IMR-90 (cell line): ENCODE measurements around the gene AANAT. TPM values are rescaled to one million over a fixed set of nuclear protein-coding genes. Genes with fewer than 3 reads are reported as not detected.

Experiments used
- ATAC-seq: fragments of 200-7000 bp; cut with Tn5 transposase; 2 replicates; pipeline ENCODE4 v1.9.1; 2020; ENCODE audit warnings: low read depth, mild to moderate bottlenecking, moderate library complexity
- BruUV-seq: library from RNA; stranded (reverse); fragments of 400-500 nt; replicated peaks from 2 replicates; lab custom pipeline; 2021; lab: Mats Ljungman, UMichigan
- CTCF ChIA-PET: fragments of 300-600 bp; formaldehyde crosslinking; extraction: SDS; loops from one replicate; lab custom pipeline; 2021; ENCODE audit warnings: antibody characterized with exemption; lab: Yijun Ruan, JAX
- POLR2A ChIA-PET: fragments of 300-600 bp; sonication (Branson Sonifier 250); formaldehyde crosslinking; loops from one replicate; lab custom pipeline; 2022; ENCODE audit warnings: antibody characterized with exemption; ENCODE audit not compliant: unreplicated experiment; lab: Charles Lee
- DNase-seq: peaks from one replicate; pipeline ENCODE4 v3.0.0; 2013
- H2AFZ ChIP-seq: replicated peaks from 2 replicates; pipeline ENCODE3; 2013; ENCODE audit warnings: low read length, mild to moderate bottlenecking; ENCODE audit not compliant: poor library complexity
- H2AK5ac ChIP-seq: 2 replicates; pipeline ENCODE4 v1.6.1; 2013; ENCODE audit warnings: low read depth, low read length, inconsistent platforms
- H2AK9ac ChIP-seq: replicated peaks from 2 replicates; pipeline ENCODE3; 2013; ENCODE audit warnings: mild to moderate bottlenecking, low read depth, low read length, moderate library complexity; ENCODE audit not compliant: poor library complexity
- H2BK120ac ChIP-seq: 2 replicates; pipeline ENCODE4 v1.6.1; 2013; ENCODE audit warnings: low read depth, low read length, inconsistent platforms
- H2BK15ac ChIP-seq: 3 replicates; pipeline ENCODE4 v1.6.1; 2013; ENCODE audit warnings: low read depth, low read length, inconsistent platforms
- H2BK20ac ChIP-seq: 2 replicates; pipeline ENCODE4 v1.6.1; 2013; ENCODE audit warnings: low read depth, mild to moderate bottlenecking, inconsistent platforms, low read length, moderate library complexity
- H2BK5ac ChIP-seq: 2 replicates; pipeline ENCODE4 v1.6.1; 2013; ENCODE audit warnings: mild to moderate bottlenecking, low read depth, low read length, inconsistent platforms; ENCODE audit not compliant: poor library complexity, severe bottlenecking
- H3K14ac ChIP-seq: replicated peaks from 2 replicates; pipeline ENCODE4 v1.6.1; 2013; ENCODE audit warnings: low read depth, low read length, inconsistent platforms
- H3K18ac ChIP-seq: 2 replicates; pipeline ENCODE4 v1.6.1; 2013; ENCODE audit warnings: low read depth, low read length, control low read depth
- H3K23ac ChIP-seq: 2 replicates; pipeline ENCODE4 v1.6.1; 2013; ENCODE audit warnings: low read depth, low read length, inconsistent platforms
- H3K27ac ChIP-seq: 2 replicates; pipeline ENCODE4 v1.5.1; 2013; ENCODE audit warnings: mild to moderate bottlenecking, control low read depth, low read length; ENCODE audit not compliant: insufficient read depth
- H3K27me3 ChIP-seq: 2 replicates; pipeline ENCODE4 v1.6.1; 2013; ENCODE audit warnings: low read length; ENCODE audit not compliant: control insufficient read depth, insufficient read depth
- H3K36me3 ChIP-seq: 2 replicates; pipeline ENCODE4 v1.6.1; 2013; ENCODE audit warnings: low read length, mixed read lengths; ENCODE audit not compliant: control insufficient read depth, insufficient read depth
- H3K4ac ChIP-seq: 2 replicates; pipeline ENCODE4 v1.6.1; 2013; ENCODE audit warnings: low read depth, low read length, inconsistent platforms
- H3K4me1 ChIP-seq: 2 replicates; pipeline ENCODE4 v1.6.1; 2013; ENCODE audit warnings: low read length, mixed read lengths; ENCODE audit not compliant: control insufficient read depth, insufficient read depth
- H3K4me2 ChIP-seq: 2 replicates; pipeline ENCODE4 v1.6.1; 2013; ENCODE audit warnings: low read depth, mild to moderate bottlenecking, control low read depth, low read length, moderate library complexity
- H3K4me3 ChIP-seq: 2 replicates; pipeline ENCODE4 v1.5.1; 2013; ENCODE audit warnings: low read depth, mild to moderate bottlenecking, control low read depth, low read length, moderate library complexity; ENCODE audit not compliant: insufficient read depth
- H3K56ac ChIP-seq: 2 replicates; pipeline ENCODE4 v1.6.1; 2013; ENCODE audit warnings: low read length, inconsistent platforms; ENCODE audit not compliant: insufficient read depth; ENCODE audit errors: extremely low read depth
- H3K79me1 ChIP-seq, 2 experiments: 2 replicates each; pipeline ENCODE4 v1.6.1; 2013; ENCODE audit warnings: low read length in 2 of 2, inconsistent platforms in 1 of 2, low read depth in 1 of 2
- H3K9ac ChIP-seq: 2 replicates; pipeline ENCODE4 v1.6.1; 2013; ENCODE audit warnings: low read depth, low read length, control low read depth
- H3K9me1 ChIP-seq: 2 replicates; pipeline ENCODE4 v1.6.1; 2013; ENCODE audit warnings: low read length, inconsistent platforms; ENCODE audit not compliant: insufficient read depth
- H3K9me3 ChIP-seq: 2 replicates; pipeline ENCODE4 v1.6.1; 2013; ENCODE audit warnings: low read length; ENCODE audit not compliant: control insufficient read depth, insufficient read depth
- H4K20me1 ChIP-seq: 2 replicates; pipeline ENCODE4 v1.6.1; 2013; ENCODE audit warnings: low read length, inconsistent platforms; ENCODE audit not compliant: insufficient read depth
- H4K5ac ChIP-seq: 2 replicates; pipeline ENCODE4 v1.6.1; 2013; ENCODE audit warnings: mild to moderate bottlenecking, low read depth, low read length, control low read depth
- H4K8ac ChIP-seq, 2 experiments: 2 replicates each; pipeline ENCODE4 v1.6.1; 2013; ENCODE audit warnings: low read depth in 2 of 2, low read length in 2 of 2, control low read depth in 1 of 2, inconsistent platforms in 1 of 2
- H4K91ac ChIP-seq: 2 replicates; pipeline ENCODE4 v1.6.1; 2013; ENCODE audit warnings: low read depth, low read length, inconsistent platforms; ENCODE audit not compliant: insufficient read depth
- BHLHE40 ChIP-seq: fragments of 150-350 bp; IDR thresholded peaks from 2 replicates; pipeline ENCODE4 v1.6.1; 2016; ENCODE audit warnings: mild to moderate bottlenecking, low read depth, low read length
- CEBPB ChIP-seq: IDR thresholded peaks from 2 replicates; pipeline ENCODE4 v1.6.1; 2012; ENCODE audit warnings: low read depth, low read length, improper control_type of control experiment
- CHD1 ChIP-seq: IDR thresholded peaks from 2 replicates; pipeline ENCODE4 v1.6.1; 2012; ENCODE audit warnings: low read depth, low read length, improper control_type of control experiment
- CTCF ChIP-seq: conservative IDR thresholded peaks from 2 replicates; pipeline ENCODE4 v1.5.1; 2012; ENCODE audit warnings: mild to moderate bottlenecking, low read depth, low read length, improper control_type of control experiment
- ELK1 ChIP-seq: fragments of 150-350 bp; IDR thresholded peaks from 2 replicates; pipeline ENCODE4 v1.6.1; 2016; ENCODE audit warnings: low read depth, mild to moderate bottlenecking, low read length, moderate library complexity, borderline replicate concordance
- FOS ChIP-seq: fragments of 150-350 bp; IDR thresholded peaks from 2 replicates; pipeline ENCODE4 v1.6.1; 2016; ENCODE audit warnings: low read depth, low read length
- MAFK ChIP-seq: IDR thresholded peaks from 2 replicates; pipeline ENCODE4 v1.6.1; 2012; ENCODE audit warnings: low read depth, low read length, improper control_type of control experiment
- MAZ ChIP-seq: IDR thresholded peaks from 2 replicates; pipeline ENCODE4 v1.6.1; 2012; ENCODE audit warnings: low read depth, mild to moderate bottlenecking, low read length, improper control_type of control experiment, moderate library complexity, borderline replicate concordance
- POLR2A ChIP-seq: IDR thresholded peaks from 2 replicates; pipeline ENCODE4 v1.6.1; 2012; ENCODE audit warnings: mild to moderate bottlenecking, low read depth, low read length
- RAD21 ChIP-seq: IDR thresholded peaks from 2 replicates; pipeline ENCODE4 v1.6.1; 2012; ENCODE audit warnings: low read length, improper control_type of control experiment
- RCOR1 ChIP-seq: IDR thresholded peaks from 2 replicates; pipeline ENCODE4 v1.6.1; 2012; ENCODE audit warnings: mild to moderate bottlenecking, low read length, improper control_type of control experiment; ENCODE audit not compliant: insufficient replicate concordance
- RFX5 ChIP-seq: IDR thresholded peaks from 2 replicates; pipeline ENCODE4 v1.8.0; 2012; ENCODE audit warnings: low read depth, mild to moderate bottlenecking, low read length, moderate library complexity
- SMC3 ChIP-seq: fragments of 150-350 bp; IDR thresholded peaks from 2 replicates; pipeline ENCODE4 v1.6.1; 2016; ENCODE audit warnings: low read depth, mild to moderate bottlenecking, antibody characterized with exemption, low read length, moderate library complexity
- whole genome bisulfite sequencing, 2 experiments: methylation state at CpG; one replicate each; pipeline versions ENCODE4 v1.1.5 to v1.1.7; 2013; ENCODE audit warnings: missing lambda C conversion rate in 2 of 2; ENCODE audit not compliant: insufficient read length in 1 of 2; ENCODE audit errors: extremely low coverage in 2 of 2; 5-methylcytosine and 5-hydroxymethylcytosine counted together
- dilution Hi-C: fragments of 300-500 bp; cut with HindIII; formaldehyde crosslinking; loops from one replicate; pipeline ENCODE4 v1.14.3; 2018; ENCODE audit warnings: low sequenced_read_pairs; ENCODE audit not compliant: unreplicated experiment
- in situ Hi-C: fragments of 300-500 bp; cut with MboI; formaldehyde crosslinking; loops from 3 replicates; pipeline ENCODE4 v1.14.3; 2019; ENCODE audit warnings: low sequenced_read_pairs, inconsistent platforms, mixed read lengths
- intact Hi-C: fragments of 100-400 bp; cut with micrococcal nuclease; formaldehyde crosslinking; loops from 2 replicates; pipeline ENCODE4 v1.10.0; 2022
- polyA plus RNA-seq, 3 experiments: library from polyadenylated mRNA; depleted of rRNA; stranded (reverse); fragments of >200 nt; gene quantifications; 2 replicates each; pipeline ENCODE4 v1.2.3, GENCODE V29; 2012; ENCODE audit warnings: low replicate concordance in 1 of 3
- total RNA-seq: library from RNA; depleted of rRNA; stranded (reverse); fragments of >200 nt; gene quantifications from 2 replicates; pipeline ENCODE4 v1.2.3, GENCODE V29; 2012

AANAT gene
- total and polyA plus RNA-seq, 2 of the 4 experiments (the other 2 are of a cell fraction), result 0.21 TPM; not detected in 1

GRCh38 chr17:76449126-76449525 is 18.3 kb upstream of the AANAT start:
- Histone ChIP-seq H3K18ac (no peak overlapping the region), H3K36me3 (no peaks in the 10 kb centered on the region), H3K4me3 (no peak overlapping the region), H2AFZ (no peak overlapping the region), H4K5ac (no peak overlapping the region), H3K27ac (no peak overlapping the region), H4K8ac (no peak overlapping the region), H2AK5ac (peak overlapping the region; percentile 32; the same call in 1 of the 2 replicates), H4K91ac (no peak overlapping the region), H3K14ac (no peak overlapping the region), H3K4me1 (peaks cover 37% of the 10 kb centered on the region), H3K9me1 (peaks cover 45% of the 10 kb centered on the region), H2BK15ac (no peak overlapping the region), H3K9ac (no peak overlapping the region), H3K27me3 (no peaks in the 10 kb centered on the region), H3K79me1 (peaks cover 40 to 83% of the 10 kb centered on the region in 2 experiments), H3K9me3 (no peaks in the 10 kb centered on the region), H3K4ac (no peak overlapping the region), H2AK9ac (no peak overlapping the region), H2BK20ac (no peak overlapping the region), H3K4me2 (no peak overlapping the region), H2BK120ac (no peak overlapping the region), H3K23ac (peak overlapping the region; percentile 44; the same call in 1 of the 2 replicates), H4K20me1 (peaks cover 82% of the 10 kb centered on the region), H2BK5ac (no peak overlapping the region), H3K56ac (no peak overlapping the region)
- intact Hi-C loops, result no loop called here
- BruUV-seq, result no TSS peak
- ATAC-seq (no peak), DNase-seq (no peak)
- dilution Hi-C loops, result no loop called here
- in situ Hi-C loops, result no loop called here
- ChIA-PET CTCF (no interaction called here), POLR2A (no interaction called here)
- WGBS, 2 experiments, result 100% methylated on average over 1 of the region's 6 CpGs; no CpG with 5 or more reads in 1 of the 2 experiments
- TF ChIP-seq SMC3 (no peak), CTCF (no peak), POLR2A (no peak), CEBPB (no peak), FOS (no peak), RCOR1 (no peak), ELK1 (no peak), RAD21 (no peak), BHLHE40 (no peak), RFX5 (no peak), MAFK (no peak), CHD1 (no peak), MAZ (no peak)
